B cell (primary cell): ENCODE results near the gene CAPN14. TPM values are rescaled to one million over a fixed set of nuclear protein-coding genes. Genes with fewer than 3 reads are reported as not detected.

Experiments used
- ATAC-seq: fragments of 200-7000 bp; cut with Tn5 transposase; one replicate; pipeline ENCODE4 v1.10.0; 2021; ENCODE audit warnings: low read depth, mild to moderate bottlenecking, moderate number of reproducible peaks, moderate library complexity
- CTCF ChIA-PET: fragments of 350-600 bp; sonication (Branson Sonifier 250); formaldehyde crosslinking; loops from one replicate; lab custom pipeline; 2021; ENCODE audit warnings: antibody characterized with exemption, inconsistent platforms; lab: Charles Lee
- POLR2A ChIA-PET: fragments of 350-600 bp; sonication (Branson Sonifier 250); formaldehyde crosslinking; loops from one replicate; lab custom pipeline; 2021; ENCODE audit warnings: antibody characterized with exemption; lab: Charles Lee
- DNase-seq: peaks from one replicate; pipeline ENCODE4 v3.0.0; 2013
- H2AFZ ChIP-seq: 2 replicates; pipeline ENCODE4 v1.6.1; 2012; ENCODE audit warnings: mild to moderate bottlenecking, low read depth, low read length; ENCODE audit not compliant: insufficient read depth, poor library complexity, severe bottlenecking
- H3K27ac ChIP-seq, 2 donors: 1 replicate in 1 of 2; 2 replicates in 1 of 2; pipeline ENCODE4 v1.5.1; 2012 to 2013; ENCODE audit warnings: low read length in 2 of 2, mild to moderate bottlenecking in 2 of 2, moderate library complexity in 1 of 2
- H3K27me3 ChIP-seq, 4 experiments: fragments of 200-600 bp in 1 of 4; sonication (generic) in 1 of 4; replicated peaks in 1 of 4; 1 replicate in 2 of 4; 2 replicates in 2 of 4; pipeline versions ENCODE4 v1.6.1 to v1.7.0; 2013 to 2016; ENCODE audit warnings: low read length in 3 of 4, mild to moderate bottlenecking in 2 of 4, mixed read lengths in 1 of 4, moderate library complexity in 1 of 4; ENCODE audit not compliant: insufficient read depth in 4 of 4, control insufficient read depth in 3 of 4; ENCODE audit errors: control extremely low read depth in 1 of 4
- H3K36me3 ChIP-seq, 2 experiments: replicated peaks in 1 of 2; 1 replicate in 1 of 2; 2 replicates in 1 of 2; pipeline versions ENCODE4 v1.6.1 to v1.7.1; 2013; ENCODE audit warnings: low read length in 1 of 2; ENCODE audit not compliant: insufficient read depth in 2 of 2, control insufficient read depth in 1 of 2; ENCODE audit errors: control extremely low read depth in 1 of 2, extremely low read depth in 1 of 2
- H3K4me1 ChIP-seq, 2 donors: fragments of 200-600 bp in 1 of 2; sonication (generic) in 1 of 2; 1 replicate in 1 of 2; 2 replicates in 1 of 2; pipeline versions ENCODE4 v1.5.1 to v1.6.1; 2013 to 2017; ENCODE audit warnings: low read length in 2 of 2; ENCODE audit not compliant: control insufficient read depth in 2 of 2, insufficient read depth in 2 of 2
- H3K4me2 ChIP-seq: replicated peaks from 2 replicates; pipeline ENCODE3; 2012; ENCODE audit warnings: mild to moderate bottlenecking, low read depth, low read length; ENCODE audit not compliant: poor library complexity, severe bottlenecking
- H3K4me3 ChIP-seq, 5 experiments: fragments of 200-600 bp in 1 of 5; sonication (generic) in 1 of 5; 1 replicate in 3 of 5; 2 replicates in 2 of 5; pipeline versions ENCODE4 v1.5.1 to v1.7.0; 2011 to 2016; ENCODE audit warnings: low read length in 4 of 5, mild to moderate bottlenecking in 4 of 5, low read depth in 2 of 5, control low read depth in 1 of 5, moderate library complexity in 1 of 5; ENCODE audit not compliant: insufficient read depth in 1 of 5; ENCODE audit errors: control extremely low read depth in 1 of 5, extremely low read depth in 1 of 5
- H3K79me2 ChIP-seq: fragments of 200-600 bp; sonication (generic); one replicate; pipeline ENCODE4 v1.6.0; 2016; ENCODE audit warnings: low read length; ENCODE audit not compliant: control insufficient read depth, insufficient read depth
- H3K9ac ChIP-seq: fragments of 200-600 bp; sonication (generic); 2 replicates; pipeline ENCODE4 v1.6.1; 2017; ENCODE audit warnings: mild to moderate bottlenecking, low read length, moderate library complexity
- H3K9me3 ChIP-seq, 3 donors: one replicate each; pipeline versions ENCODE4 v1.6.1 to v1.7.1; 2013; ENCODE audit warnings: low read length in 2 of 3; ENCODE audit not compliant: control insufficient read depth in 2 of 3, insufficient read depth in 1 of 3; ENCODE audit errors: control extremely low read depth in 1 of 3
- H4K20me1 ChIP-seq: 2 replicates; pipeline ENCODE4 v1.6.0; 2012; ENCODE audit warnings: mild to moderate bottlenecking, low read length; ENCODE audit not compliant: insufficient read depth, control insufficient read depth, poor library complexity, severe bottlenecking
- H3K27ac Mint-ChIP-seq: one replicate; pipeline ENCODE4 v1.8.0; 2021; ENCODE audit warnings: mixed read lengths
- H3K27me3 Mint-ChIP-seq: one replicate; pipeline ENCODE4 v1.8.0; 2021; ENCODE audit warnings: mixed read lengths
- H3K4me1 Mint-ChIP-seq: one replicate; pipeline ENCODE4 v1.8.0; 2021; ENCODE audit warnings: mixed read lengths
- H3K4me3 Mint-ChIP-seq: one replicate; pipeline ENCODE4 v1.8.0; 2021; ENCODE audit warnings: mixed read lengths
- H3K9me3 Mint-ChIP-seq: one replicate; pipeline ENCODE4 v1.8.0; 2022; ENCODE audit warnings: mixed read lengths; ENCODE audit not compliant: insufficient read depth
- EZH2 ChIP-seq: IDR thresholded peaks from 2 replicates; pipeline ENCODE4 v1.6.1; 2012; ENCODE audit warnings: borderline replicate concordance, low read depth, mild to moderate bottlenecking, moderate library complexity, low read length; ENCODE audit not compliant: insufficient read depth, poor library complexity, severe bottlenecking
- WGBS: methylation state at CpG from one replicate; pipeline ENCODE4 v1.1.5; 2013; ENCODE audit warnings: missing lambda C conversion rate; ENCODE audit not compliant: insufficient coverage; 5-methylcytosine and 5-hydroxymethylcytosine counted together
- intact Hi-C: fragments of 100-400 bp; cut with micrococcal nuclease; formaldehyde crosslinking; loops from one replicate; pipeline ENCODE4 v1.10.0; 2022
- polyA plus RNA-seq: library from polyadenylated mRNA; depleted of rRNA; stranded (reverse); fragments of >200 nt; gene quantifications from 2 replicates; pipeline ENCODE4 v1.2.3, GENCODE V29; 2012
- total RNA-seq, 2 donors: library from RNA; stranded (reverse); fragments of 120-200 nt in 1 of 2; gene quantifications; 1 replicate in 1 of 2; 2 replicates in 1 of 2; pipeline versions ENCODE4 v1.2.3 to v1.2.4, GENCODE V29; 2013 to 2022
- TF ChIP-seq, protein P1 (sequence below): fragments of 200-600 bp; IDR thresholded peaks from one replicate; pipeline ENCODE4 v1.8.0; 2022; ENCODE audit warnings: antibody characterized with exemption, mild to moderate bottlenecking

Gene CAPN14
- total and polyA plus RNA-seq, 2 donors (not counting 1 experiment from before 2014, with no cell fraction given): 2.5 to 7.8 TPM

DNA sequence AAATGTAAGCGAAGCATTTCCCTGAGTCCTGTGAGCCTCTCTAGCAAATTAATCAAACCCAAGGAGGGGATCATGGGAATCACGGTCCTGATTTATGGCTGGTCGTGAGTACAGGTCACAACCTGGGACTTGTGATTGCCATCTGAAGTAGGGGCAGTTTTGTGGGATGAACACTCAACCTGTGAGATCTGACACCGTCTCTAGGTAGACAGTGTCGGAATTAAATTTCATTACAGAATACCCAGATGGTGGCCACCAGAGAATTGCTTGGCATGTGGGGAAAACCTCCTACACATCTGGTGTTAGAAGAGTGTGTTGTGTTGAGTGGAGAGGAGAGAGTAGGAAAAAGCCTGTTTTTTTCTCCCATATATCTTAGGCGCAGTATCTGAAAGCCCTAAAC is 12.5 kb downstream of the CAPN14 start:
- Histone ChIP-seq H3K27ac (no peak overlapping the region), H4K20me1 (no peaks in the 10 kb centered on the region), H3K4me1 (peaks cover 13 to 16% of the 10 kb centered on the region in 2 donors), H3K9me3 (no peaks in the 10 kb centered on the region), H3K4me2 (no peak overlapping the region), H2AFZ (no peak overlapping the region), H3K4me3 (no peak overlapping the region), H3K79me2 (no peaks in the 10 kb centered on the region), H3K27me3 (no peaks in the 10 kb centered on the region), H3K9ac (no peak overlapping the region), H3K36me3 (peaks cover 0 to 3% of the 10 kb centered on the region in 2 experiments)
- DNase-seq (no peak), ATAC-seq (no peak)
- CTCF ChIA-PET: no interaction called here
- intact Hi-C loops: no loop called here
- H3K4me1 Mint-ChIP-seq: peaks cover 18% of the 10 kb centered on the region
- no peak overlapping the region for H3K4me3 Mint-ChIP-seq
- POLR2A ChIA-PET: no interaction called here
- H3K9me3 Mint-ChIP-seq: no peaks in the 10 kb centered on the region
- no peak for TF ChIP-seq EZH2
- TF ChIP-seq, protein P1, sequence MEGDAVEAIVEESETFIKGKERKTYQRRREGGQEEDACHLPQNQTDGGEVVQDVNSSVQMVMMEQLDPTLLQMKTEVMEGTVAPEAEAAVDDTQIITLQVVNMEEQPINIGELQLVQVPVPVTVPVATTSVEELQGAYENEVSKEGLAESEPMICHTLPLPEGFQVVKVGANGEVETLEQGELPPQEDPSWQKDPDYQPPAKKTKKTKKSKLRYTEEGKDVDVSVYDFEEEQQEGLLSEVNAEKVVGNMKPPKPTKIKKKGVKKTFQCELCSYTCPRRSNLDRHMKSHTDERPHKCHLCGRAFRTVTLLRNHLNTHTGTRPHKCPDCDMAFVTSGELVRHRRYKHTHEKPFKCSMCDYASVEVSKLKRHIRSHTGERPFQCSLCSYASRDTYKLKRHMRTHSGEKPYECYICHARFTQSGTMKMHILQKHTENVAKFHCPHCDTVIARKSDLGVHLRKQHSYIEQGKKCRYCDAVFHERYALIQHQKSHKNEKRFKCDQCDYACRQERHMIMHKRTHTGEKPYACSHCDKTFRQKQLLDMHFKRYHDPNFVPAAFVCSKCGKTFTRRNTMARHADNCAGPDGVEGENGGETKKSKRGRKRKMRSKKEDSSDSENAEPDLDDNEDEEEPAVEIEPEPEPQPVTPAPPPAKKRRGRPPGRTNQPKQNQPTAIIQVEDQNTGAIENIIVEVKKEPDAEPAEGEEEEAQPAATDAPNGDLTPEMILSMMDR: no peak
- 100% methylated on average over 1 of the region's 6 CpGs for WGBS
- H3K27me3 Mint-ChIP-seq: no peaks in the 10 kb centered on the region
- no peak overlapping the region for H3K27ac Mint-ChIP-seq

DNA sequence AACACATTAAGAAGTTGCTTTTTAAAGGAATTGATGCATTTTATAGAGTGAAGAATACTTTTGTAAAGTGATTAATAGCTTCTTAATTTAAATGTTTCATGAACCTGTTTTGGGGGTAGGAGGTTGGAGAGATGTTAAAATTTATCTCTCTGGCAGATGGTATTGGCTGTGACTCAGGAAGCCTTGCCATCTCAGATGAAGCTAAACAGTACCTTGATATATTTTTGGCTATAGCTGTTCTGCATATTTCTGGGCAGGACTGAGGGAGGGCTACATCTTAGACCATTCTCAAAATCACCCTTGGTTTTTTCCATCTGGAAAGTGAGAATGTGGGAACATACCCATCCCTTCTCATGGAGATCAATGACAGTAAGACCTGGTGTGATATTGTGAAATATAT is 13.4 kb downstream of the CAPN14 start:
- Mint-ChIP-seq H3K4me3 (no peak overlapping the region), H3K27ac (no peak overlapping the region), H3K9me3 (no peaks in the 10 kb centered on the region), H3K4me1 (peaks cover 13% of the 10 kb centered on the region), H3K27me3 (no peaks in the 10 kb centered on the region)
- no peaks in the 10 kb centered on the region for H3K79me2 ChIP-seq
- peaks cover 13 to 16% of the 10 kb centered on the region in 2 donors for H3K4me1 ChIP-seq
- no peak overlapping the region for H3K4me3 ChIP-seq
- intact Hi-C loops: no loop called here
- TF ChIP-seq EZH2: no peak
- TF ChIP-seq, protein P1: no peak
- CTCF ChIA-PET: interaction anchor here (0.9 to 1.5 kb wide), 2 partner anchors 13 to 129 kb away, joined by 3 to 4 read pairs; partner anchors contain the start of gene CAPN14
- H4K20me1 ChIP-seq: no peaks in the 10 kb centered on the region
- POLR2A ChIA-PET: no interaction called here
- H3K9ac ChIP-seq: no peak overlapping the region
- no peaks in the 10 kb centered on the region for H3K9me3 ChIP-seq
- H3K36me3 ChIP-seq: peaks cover 0 to 3% of the 10 kb centered on the region in 2 experiments
- H3K27me3 ChIP-seq: no peaks in the 10 kb centered on the region
- no peak for DNase-seq
- ATAC-seq: no peak
- no peak overlapping the region for H3K4me2 ChIP-seq
- H2AFZ ChIP-seq: no peak overlapping the region
- no peak overlapping the region for H3K27ac ChIP-seq
